ENCODE measurements around the gene ENKD1. TPM values are rescaled to one million over a fixed set of nuclear protein-coding genes. Genes with fewer than 3 reads are reported as not detected.

ENKD1 gene
- total and polyA plus RNA-seq, 2 of the 13 experiments (the other 11 are each of a cell fraction or from before 2014, with no cell fraction given), result 10.8 to 20.8 TPM

- no peak for TF ChIP-seq RERE (CRISPR knock-in tag; IDR thresholded peaks at IDR 0.05; ENCODE audit: low read depth)
- TF ChIP-seq FOXA3 (CRISPR knock-in tag; IDR thresholded peaks at IDR 0.05), result no peak
- TF ChIP-seq ARNT2 (CRISPR knock-in tag; IDR thresholded peaks at IDR 0.05; ENCODE audit: low read depth), result no peak
- no peak for TF ChIP-seq ZSCAN5A (CRISPR knock-in tag; IDR thresholded peaks at IDR 0.05; ENCODE audit: borderline replicate concordance)
- TF ChIP-seq ZFP90 (CRISPR knock-in tag; IDR thresholded peaks at IDR 0.05; ENCODE audit: borderline replicate concordance), result no peak
- no peak for TF ChIP-seq ZNF615 (CRISPR knock-in tag; IDR thresholded peaks at IDR 0.05; ENCODE audit: borderline replicate concordance)
- TF ChIP-seq ZNF343 (CRISPR knock-in tag; IDR thresholded peaks at IDR 0.05), result no peak
Observed at GRCh38 chr16:67703626-67704025, 37.1 kb upstream of the ENKD1 start (continued).

Measured in HepG2 (cell line).